ENCODE data around the gene CDC25B. TPM values are rescaled to one million over a fixed set of nuclear protein-coding genes. Genes with fewer than 3 reads are reported as not detected.

The CDC25B gene
- total RNA-seq, 2 donors from 2014 or later = 72.9 to 168 TPM

- no peak for DNase-seq (ENCODE audit: low spot score in 2 of 2)
- ATAC-seq = no peak
- Mint-ChIP-seq H3K9me3 (no peaks in the 10 kb centered on the region), H3K36me3 (peaks cover 12 to 34% of the 10 kb centered on the region in 2 donors), H3K27ac (peak overlapping the region in 1 of 2 donors; percentile 67)
These were observed 12.4 kb downstream of the CDC25B start for GRCh38 chr20:3808544-3808943.

GRCh38 chr20:3811467-3812258, 15.6 kb downstream of the CDC25B start:
- peak overlapping the region; percentile 97 to 99 for H3K27ac Mint-ChIP-seq
- ATAC-seq (peak; percentile 90 to 95), DNase-seq (ENCODE audit: low spot score in 2 of 2) (peak; percentile 86 to 95)
- no peaks in the 10 kb centered on the region for H3K9me3 Mint-ChIP-seq
- H3K36me3 Mint-ChIP-seq = peaks cover 7 to 10% of the 10 kb centered on the region in 2 donors

- Mint-ChIP-seq H3K9me3 (no peaks in the 10 kb centered on the region), H3K36me3 (peaks cover 7 to 10% of the 10 kb centered on the region in 2 donors), H3K27ac (peak overlapping the region; percentile 97 to 99)
- ATAC-seq (no peak), DNase-seq (ENCODE audit: low spot score in 2 of 2) (no peak)
These were observed 16.2 kb downstream of the CDC25B start for GRCh38 chr20:3812259-3812681.

- ATAC-seq (peak in 1 of 2 donors; percentile 2), DNase-seq (ENCODE audit: low spot score in 2 of 2) (no peak)
- H3K9me3 Mint-ChIP-seq = no peaks in the 10 kb centered on the region
- H3K36me3 Mint-ChIP-seq = peaks cover 7 to 10% of the 10 kb centered on the region in 2 donors
- H3K27ac Mint-ChIP-seq = peak overlapping the region; percentile 74 to 99
These were observed 17.1 kb downstream of the CDC25B start for GRCh38 chr20:3812975-3813847.

GRCh38 chr20:3813848-3814581, 17.9 kb downstream of the CDC25B start:
- Mint-ChIP-seq H3K27ac (peak overlapping the region in 1 of 2 donors; percentile 99), H3K9me3 (no peaks in the 10 kb centered on the region), H3K36me3 (peaks cover 7 to 10% of the 10 kb centered on the region in 2 donors)
- ATAC-seq (peak; percentile 21 to 26), DNase-seq (ENCODE audit: low spot score in 2 of 2) (no peak)

GRCh38 chr20:3814928-3815495, 18.9 kb downstream of the CDC25B start:
- peaks cover 7 to 10% of the 10 kb centered on the region in 2 donors for H3K36me3 Mint-ChIP-seq
- no peak for ATAC-seq
- no peaks in the 10 kb centered on the region for H3K9me3 Mint-ChIP-seq
- DNase-seq (ENCODE audit: low spot score in 2 of 2) = no peak
- H3K27ac Mint-ChIP-seq = peak overlapping the region; percentile 6 to 52

GRCh38 chr20:3815703-3816315, 19.7 kb downstream of the CDC25B start:
- Mint-ChIP-seq H3K9me3 (no peaks in the 10 kb centered on the region), H3K27ac (peak overlapping the region in 1 of 2 donors; percentile 52), H3K36me3 (peaks cover 8 to 10% of the 10 kb centered on the region in 2 donors)
- no peak for DNase-seq (ENCODE audit: low spot score in 2 of 2)
- no peak for ATAC-seq

DNA sequence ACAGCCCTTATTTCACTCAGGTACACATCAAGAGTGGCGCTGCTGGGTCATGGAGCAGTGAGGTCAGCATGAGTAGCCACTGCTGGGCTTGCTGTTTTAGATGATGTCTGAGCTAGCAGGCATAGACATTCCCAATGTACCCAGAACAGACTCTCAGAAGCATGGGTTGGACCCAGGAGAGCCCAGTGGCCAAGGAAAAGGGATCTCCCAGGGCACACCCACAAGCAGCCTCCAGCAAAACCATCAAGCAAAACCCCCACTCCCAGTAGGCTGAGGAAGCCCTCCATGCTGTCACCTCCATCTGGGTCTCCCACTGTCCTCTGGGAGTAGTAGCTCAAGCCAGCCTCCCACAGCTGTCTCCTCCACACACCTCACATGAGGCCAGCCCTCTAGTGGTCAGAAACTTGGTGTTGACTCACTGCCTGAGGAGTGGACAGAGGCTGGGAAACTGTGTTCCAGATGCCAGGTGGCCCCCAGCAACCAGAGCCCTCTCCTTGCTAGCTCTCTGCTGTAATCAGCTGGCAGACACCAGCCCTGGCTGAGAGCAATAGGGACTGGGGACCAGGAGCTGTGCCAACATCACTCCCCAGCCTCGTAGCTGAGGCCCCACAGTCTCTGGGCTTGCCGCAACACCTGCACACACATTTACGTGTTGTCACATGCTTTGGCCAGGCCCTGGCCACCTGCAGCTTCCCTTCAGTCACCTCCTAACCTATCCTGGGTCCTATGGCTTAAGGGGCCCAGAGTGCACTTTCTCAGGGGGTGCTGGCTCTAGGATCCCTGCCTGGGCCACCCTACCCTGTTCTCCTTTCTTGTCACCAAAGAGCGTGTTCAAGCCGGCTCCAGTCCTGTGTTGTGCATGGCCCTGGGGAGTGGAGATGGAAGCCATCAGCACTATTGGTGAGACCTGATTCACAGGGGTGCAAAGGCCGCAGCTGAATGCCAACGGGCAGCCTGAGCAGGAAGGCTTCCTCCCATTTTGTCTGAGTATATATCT, 22.3 kb downstream of the CDC25B start:
- peak overlapping the region in 1 of 2 donors; percentile 96 for H3K27ac Mint-ChIP-seq
- H3K36me3 Mint-ChIP-seq = peaks cover 0 to 14% of the 10 kb centered on the region in 2 donors
- no peak for ATAC-seq
- no peaks in the 10 kb centered on the region for H3K9me3 Mint-ChIP-seq
- DNase-seq (ENCODE audit: low spot score in 2 of 2) = no peak

DNA sequence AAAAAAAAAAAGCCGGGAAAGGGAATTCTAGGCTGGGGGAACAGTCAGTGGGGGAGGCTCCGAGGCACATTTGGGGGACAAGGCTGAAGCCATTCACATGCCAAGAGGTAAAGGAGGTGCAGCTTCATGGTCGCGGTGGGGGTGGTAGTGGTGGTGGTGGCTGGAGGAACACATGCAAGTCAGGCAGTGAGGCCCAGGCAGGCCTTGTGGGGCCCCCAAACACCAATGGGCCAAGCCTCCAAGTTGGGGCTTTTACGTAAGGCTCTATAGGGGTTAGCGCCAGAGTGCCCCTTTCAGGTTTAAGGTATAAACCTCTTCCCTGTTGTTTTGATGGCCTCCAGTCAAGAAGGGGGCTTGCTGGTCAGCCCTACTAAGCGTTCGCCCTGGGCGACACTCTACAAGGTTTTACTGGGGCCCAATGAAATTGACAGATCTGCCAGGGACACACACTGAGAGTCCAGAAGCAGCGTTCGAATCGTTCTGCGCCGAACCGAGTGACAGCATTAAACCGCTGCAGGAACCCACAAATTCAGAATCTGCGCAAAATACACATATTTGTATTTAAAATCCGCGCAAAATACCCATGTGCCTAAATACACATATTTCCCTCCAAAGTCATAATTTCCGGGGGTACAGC, 23.4 kb downstream of the CDC25B start:
- DNase-seq (ENCODE audit: low spot score in 2 of 2) = no peak
- no peaks in the 10 kb centered on the region for H3K9me3 Mint-ChIP-seq
- peak overlapping the region; percentile 92 to 96 for H3K27ac Mint-ChIP-seq
- peaks cover 0 to 14% of the 10 kb centered on the region in 2 donors for H3K36me3 Mint-ChIP-seq
- ATAC-seq = no peak

DNA sequence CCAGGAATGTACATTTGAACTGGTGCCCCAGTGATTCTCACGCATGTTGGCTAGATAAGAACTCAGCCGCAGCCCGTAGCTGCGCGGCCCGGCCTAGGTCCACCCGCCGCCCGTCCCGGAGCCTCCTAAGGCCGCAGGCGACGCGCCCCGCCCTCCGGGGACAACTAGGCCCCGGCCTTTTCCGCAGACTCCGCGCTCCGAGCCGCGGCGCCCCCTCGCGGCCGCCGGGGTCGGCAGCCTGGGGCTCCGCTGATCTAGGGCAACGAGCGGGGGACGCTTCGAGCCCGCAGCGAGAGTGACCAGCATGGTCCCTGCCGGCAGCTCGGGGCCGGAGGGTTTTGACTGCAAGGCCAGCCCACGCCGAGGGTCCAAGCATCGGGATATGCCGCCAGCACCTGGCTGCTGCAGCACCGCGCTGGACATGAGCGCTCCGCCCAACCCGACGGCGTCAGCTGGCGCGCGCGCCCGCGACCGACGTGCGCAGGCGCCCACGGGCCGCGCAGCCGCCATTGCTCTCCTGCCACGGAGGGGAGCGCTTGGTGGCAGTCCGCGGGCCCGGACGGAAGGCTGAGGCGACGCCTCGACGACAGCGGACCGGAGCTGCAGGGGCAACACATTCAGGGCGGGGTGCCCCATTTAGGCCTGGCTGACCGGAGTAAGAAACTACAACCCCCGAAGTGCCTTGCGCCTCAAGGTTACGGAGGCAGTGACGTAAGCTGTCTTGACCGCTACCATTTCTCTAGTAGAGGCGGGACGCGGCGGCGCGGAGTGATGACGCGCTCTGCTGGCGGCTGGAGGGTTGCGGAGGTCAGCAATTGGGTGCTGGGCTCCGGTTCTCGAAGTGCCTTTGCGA, 24.2 kb downstream of the CDC25B start, which contains the start of gene AP5S1:
TSS of gene AP5S1 (plus strand) at position 500 of the 853 bp plus-strand sequence. CDS start 1,571 bp downstream, outside the sequence.
- peak; percentile 94 to 96 for DNase-seq (ENCODE audit: low spot score in 2 of 2)
- peaks cover 0 to 14% of the 10 kb centered on the region in 2 donors for H3K36me3 Mint-ChIP-seq
- H3K27ac Mint-ChIP-seq = peak within 1 kb of the TSS; percentile 96 to 97
- peak; percentile 86 to 90 for ATAC-seq
- H3K9me3 Mint-ChIP-seq = no peaks in the 10 kb centered on the region

- peak overlapping the region; percentile 96 to 97 for H3K27ac Mint-ChIP-seq
- H3K9me3 Mint-ChIP-seq = no peaks in the 10 kb centered on the region
- no peak for ATAC-seq
- no peak for DNase-seq (ENCODE audit: low spot score in 2 of 2)
- H3K36me3 Mint-ChIP-seq = peaks cover 0 to 14% of the 10 kb centered on the region in 2 donors
These were observed 25.0 kb downstream of the CDC25B start for GRCh38 chr20:3820901-3821727.

- ATAC-seq = no peak
- H3K9me3 Mint-ChIP-seq = no peaks in the 10 kb centered on the region
- DNase-seq (ENCODE audit: low spot score in 2 of 2) = no peak
- peak overlapping the region in 1 of 2 donors; percentile 96 for H3K27ac Mint-ChIP-seq
- peaks cover 0 to 14% of the 10 kb centered on the region in 2 donors for H3K36me3 Mint-ChIP-seq
These were observed 25.9 kb downstream of the CDC25B start for GRCh38 chr20:3821996-3822395.

DNA sequence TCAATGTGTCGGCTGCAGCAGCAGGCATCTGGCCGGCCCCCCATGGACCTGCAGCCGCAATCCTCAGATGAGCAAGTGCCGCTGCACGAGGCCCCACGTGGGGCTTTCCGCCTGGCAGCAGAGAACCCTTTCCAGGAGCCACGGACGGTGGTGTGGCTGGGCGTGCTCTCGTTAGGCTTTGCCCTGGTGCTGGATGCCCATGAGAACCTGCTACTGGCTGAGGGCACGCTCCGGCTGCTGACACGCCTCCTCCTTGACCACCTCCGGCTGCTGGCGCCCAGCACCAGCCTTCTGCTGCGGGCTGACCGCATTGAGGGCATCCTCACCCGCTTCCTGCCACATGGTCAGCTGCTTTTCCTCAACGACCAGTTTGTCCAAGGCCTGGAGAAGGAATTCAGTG, 27.8 kb downstream of the CDC25B start:
- no peaks in the 10 kb centered on the region for H3K9me3 Mint-ChIP-seq

More for the DNA sequence above, 27.8 kb downstream of the CDC25B start:
- ATAC-seq = no peak
- DNase-seq (ENCODE audit: low spot score in 2 of 2) = no peak
- no peak overlapping the region for H3K27ac Mint-ChIP-seq
- H3K36me3 Mint-ChIP-seq = peaks cover 0 to 14% of the 10 kb centered on the region in 2 donors
